HG03196 (cell line): Measurements from ENCODE around the gene DCAF17.
A peak's percentile ranks its signal among the peaks of the same experiment; 100 is the strongest.
"Not testable (repeated sequence)": the region's sequence is repeated elsewhere in the genome, so short reads cannot be mapped to it uniquely, and the experiment has no call there.

Source experiments
- ATAC-seq: cut with Tn5 transposase; IDR thresholded peaks from one replicate; pipeline ENCODE4 v1.9.1; 2021; ENCODE audit not compliant: unreplicated experiment

The DCAF17 gene

DNA sequence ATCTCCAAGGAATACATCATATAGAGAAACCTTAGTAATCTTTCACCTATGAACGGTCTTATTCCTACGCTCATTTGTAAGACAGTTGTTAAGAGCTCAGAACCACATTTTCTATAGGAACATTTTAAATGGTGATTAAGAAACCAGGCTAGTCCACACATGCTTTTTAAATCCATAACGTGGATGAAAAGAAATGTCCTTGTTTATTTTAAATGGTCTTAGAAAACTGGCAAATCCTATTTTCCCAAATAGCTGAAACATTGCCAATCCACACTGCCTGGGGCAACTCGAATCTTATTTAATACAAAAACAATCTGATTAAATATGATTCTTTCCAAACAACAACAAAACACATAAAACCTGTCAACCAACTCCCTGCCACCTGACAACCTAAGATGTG is 23.9 kb upstream of the DCAF17 start:
- no peak for ATAC-seq

DNA sequence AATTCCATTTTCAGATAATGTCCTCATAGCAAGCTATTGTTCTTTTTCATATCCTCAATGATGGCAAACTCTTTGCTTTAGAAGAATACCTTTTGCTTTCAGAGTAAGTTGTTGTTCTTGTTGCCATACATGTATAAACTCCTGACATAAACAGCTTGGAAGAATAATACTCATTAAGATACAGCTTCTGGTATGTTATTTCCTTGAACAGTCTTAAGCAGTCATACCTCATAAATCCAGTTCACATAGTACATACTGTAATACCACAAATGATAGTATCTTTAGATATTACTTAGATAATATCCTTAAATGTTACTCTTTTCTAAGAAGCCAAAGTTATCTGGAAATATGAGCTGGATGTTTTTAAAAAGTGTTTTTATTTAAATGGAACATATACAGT is 23.4 kb upstream of the DCAF17 start:
- no peak for ATAC-seq

GRCh38 chr2:171411214-171411613 is 22.8 kb upstream of the DCAF17 start:
- ATAC-seq = no peak

DNA sequence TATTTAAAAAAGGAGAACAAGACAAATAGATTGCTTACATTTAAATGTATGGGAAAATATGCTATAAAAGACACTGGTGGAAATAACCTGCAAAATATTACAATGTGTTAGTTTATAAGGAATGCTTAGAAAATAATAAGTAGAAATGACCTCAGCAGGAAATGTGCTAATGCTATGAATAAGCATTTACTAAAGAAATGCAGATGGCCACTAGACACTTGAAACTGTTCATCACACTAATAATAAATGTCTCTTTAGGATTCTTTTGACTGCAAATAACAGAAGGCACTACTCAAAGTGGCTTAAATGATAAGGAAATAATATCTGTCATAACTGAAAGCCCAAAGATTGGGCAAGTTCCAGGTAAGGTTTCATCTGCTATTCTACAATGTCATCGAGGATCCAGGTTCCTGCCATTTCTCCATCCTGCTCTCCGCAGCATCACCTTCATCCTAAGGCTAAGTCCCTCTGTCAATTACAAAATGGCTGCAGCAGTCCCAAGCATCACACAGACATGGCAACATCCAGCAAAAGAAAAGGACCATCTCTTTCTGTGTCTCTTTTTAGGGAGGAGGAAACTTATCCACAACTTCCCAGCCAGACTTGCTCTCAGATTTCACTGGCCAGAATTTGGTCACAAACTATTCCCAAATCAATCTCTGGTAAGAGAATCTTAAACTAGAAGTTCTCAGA is 22.1 kb upstream of the DCAF17 start:
- no peak for ATAC-seq

- no peak for ATAC-seq
These were observed 21.4 kb upstream of the DCAF17 start for GRCh38 chr2:171412571-171413175.

DNA sequence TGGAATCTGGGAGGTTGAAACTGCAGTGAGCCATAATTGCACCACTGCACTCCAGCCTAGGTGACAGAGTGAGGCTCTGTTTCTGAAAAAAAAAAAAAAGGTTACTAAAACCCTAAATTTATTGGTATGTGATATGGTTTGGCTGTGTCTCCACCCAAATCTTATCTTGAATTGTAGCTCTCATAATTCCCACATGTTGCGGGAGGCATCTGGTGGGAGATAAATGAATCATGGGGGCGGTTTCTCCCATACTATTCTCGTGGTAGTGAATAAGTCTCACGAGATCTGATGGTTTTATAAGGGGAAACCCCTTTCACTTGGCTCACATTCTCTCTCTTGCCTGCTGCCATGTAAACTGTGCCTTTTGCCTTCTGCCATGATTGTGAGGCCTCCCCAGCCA is 19.4 kb upstream of the DCAF17 start:
- ATAC-seq = not testable (repeated sequence)

- ATAC-seq = peak; percentile 85
These were observed 17.8 kb upstream of the DCAF17 start for GRCh38 chr2:171416009-171416926.

- ATAC-seq = no peak
These were observed 14.7 kb upstream of the DCAF17 start for GRCh38 chr2:171419333-171419732.

DNA sequence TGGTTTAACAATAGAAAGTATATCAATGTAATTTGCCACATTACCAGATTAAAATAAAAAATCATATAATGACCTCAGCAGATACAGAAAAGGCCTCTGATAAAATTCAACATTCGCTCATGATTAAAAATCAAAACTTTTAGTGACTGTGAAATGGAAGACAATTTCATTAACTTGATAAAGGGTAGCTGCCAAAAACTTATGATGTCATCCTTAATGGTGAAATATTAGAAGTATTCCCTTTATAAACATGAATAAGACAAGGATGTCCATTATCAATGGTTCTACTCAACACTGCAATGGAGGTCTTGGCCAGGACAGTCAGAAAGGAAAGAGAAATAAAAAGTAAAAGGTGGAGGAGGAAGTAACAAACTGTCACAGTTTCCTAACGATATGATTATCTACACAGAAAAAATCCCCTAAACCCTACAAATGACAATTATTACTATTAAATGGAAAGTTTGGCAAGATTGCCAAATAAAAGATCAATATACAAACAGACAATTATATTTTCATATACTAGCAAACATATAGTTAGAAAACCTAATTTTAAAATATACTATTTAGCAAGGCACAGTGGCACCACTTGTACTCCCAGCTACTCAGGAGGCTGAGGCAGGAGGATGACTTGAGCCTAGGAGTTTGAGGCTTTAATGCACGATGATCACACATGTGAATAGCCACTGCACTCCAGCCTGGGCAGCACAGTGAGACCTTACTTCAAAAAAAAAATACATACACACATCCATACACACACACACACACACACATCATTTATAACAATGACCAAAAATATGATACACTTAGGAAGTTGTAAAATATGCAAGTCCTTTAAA is 13.1 kb upstream of the DCAF17 start:
- no peak for ATAC-seq

DNA sequence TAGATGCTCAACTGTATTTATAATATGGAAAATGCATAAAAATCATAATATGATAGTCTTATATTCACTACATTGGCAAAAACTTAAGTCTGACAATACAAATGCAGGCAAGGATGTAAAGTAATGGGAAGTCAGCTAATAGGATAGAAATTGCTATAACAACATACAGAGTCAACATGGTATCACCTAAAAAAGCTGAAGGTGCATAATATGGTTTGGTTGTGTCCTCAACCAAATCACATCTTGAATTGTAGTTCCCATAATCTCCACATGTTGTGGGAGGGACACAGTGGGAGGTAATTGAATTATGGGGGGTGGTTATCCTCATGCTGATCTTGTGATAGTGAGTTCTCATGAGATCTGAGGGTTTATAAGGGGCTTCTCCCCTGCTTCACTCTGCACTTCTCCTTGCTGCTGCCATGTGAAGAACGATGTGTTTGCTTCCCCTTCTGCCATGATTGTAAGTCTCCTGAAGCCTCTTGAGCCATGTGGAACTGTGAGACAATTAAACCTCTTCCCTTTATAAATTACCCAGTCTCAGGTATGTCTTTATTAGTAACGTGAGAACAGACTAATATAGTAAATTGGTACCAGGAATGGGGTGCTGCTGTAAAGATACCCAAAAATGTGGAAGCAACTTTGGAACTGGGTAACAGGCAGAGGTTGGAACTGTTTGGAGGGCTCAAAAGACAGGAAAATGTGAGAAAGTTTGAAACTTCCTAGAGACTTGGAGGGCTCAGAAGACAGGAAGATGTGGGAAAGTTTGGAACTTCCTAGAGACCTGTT is 11.1 kb upstream of the DCAF17 start:
- not testable (repeated sequence) for ATAC-seq

- no peak for ATAC-seq
These were observed 3.3 kb upstream of the DCAF17 start for GRCh38 chr2:171430516-171431410.

DNA sequence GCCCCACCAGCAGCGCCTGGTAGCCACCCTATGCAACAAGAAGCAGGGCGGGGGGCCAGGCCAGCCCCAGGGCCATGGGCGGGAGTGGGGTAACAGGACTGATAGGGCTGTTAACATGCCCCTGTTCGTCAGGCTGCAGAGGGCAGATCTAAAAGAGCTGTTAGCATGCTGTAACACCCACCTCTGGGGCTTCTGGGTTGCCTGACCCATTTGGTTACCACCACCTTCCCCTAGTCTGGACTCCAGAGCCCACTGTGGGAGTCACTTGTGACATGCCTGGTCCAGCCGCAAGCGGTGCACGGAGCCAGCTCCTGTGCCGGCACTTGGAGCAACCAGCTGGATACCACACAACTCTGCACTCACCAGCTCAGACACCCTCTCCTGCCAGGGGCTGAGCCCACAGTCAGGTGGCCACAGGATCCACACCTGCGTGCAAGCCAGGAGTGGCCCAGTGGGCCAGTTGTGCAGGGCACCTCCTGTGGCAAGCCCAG is 2.3 kb upstream of the DCAF17 start:
- no peak for ATAC-seq

DNA sequence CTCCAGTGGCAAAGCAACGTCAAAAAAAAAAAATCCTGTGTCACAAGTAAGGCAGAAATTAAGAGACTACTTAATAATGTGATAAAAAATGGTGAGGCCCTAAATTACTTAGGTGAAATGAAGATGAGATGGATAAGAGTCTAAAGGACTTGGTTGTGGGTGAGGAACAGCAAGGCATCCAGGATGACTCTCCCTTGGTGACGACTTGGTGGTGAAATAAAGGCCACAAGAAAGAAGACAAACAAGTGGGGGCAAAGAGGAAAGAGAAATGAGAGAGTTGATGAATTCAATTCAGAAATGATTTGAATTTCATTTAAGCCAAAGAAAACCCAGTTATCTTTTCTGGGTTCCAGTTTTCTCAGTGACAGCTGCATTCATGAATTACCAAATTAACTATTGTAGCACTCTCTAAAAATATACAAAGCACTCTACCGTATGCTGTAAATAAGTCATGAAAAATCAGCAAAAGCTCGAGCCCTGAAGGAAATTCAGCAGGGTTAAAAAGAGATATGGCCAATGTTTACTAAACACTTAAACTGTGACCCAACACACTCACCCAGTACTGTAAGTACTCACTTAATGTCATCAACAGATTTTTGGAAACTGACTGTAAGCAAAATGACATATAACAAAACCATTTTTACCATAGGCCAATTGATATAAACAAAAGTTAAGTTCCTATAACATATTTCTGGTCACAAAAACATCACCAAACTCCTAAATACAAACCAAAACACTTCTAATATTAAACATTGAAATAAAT is 1.6 kb upstream of the DCAF17 start:
- no peak for ATAC-seq

DNA sequence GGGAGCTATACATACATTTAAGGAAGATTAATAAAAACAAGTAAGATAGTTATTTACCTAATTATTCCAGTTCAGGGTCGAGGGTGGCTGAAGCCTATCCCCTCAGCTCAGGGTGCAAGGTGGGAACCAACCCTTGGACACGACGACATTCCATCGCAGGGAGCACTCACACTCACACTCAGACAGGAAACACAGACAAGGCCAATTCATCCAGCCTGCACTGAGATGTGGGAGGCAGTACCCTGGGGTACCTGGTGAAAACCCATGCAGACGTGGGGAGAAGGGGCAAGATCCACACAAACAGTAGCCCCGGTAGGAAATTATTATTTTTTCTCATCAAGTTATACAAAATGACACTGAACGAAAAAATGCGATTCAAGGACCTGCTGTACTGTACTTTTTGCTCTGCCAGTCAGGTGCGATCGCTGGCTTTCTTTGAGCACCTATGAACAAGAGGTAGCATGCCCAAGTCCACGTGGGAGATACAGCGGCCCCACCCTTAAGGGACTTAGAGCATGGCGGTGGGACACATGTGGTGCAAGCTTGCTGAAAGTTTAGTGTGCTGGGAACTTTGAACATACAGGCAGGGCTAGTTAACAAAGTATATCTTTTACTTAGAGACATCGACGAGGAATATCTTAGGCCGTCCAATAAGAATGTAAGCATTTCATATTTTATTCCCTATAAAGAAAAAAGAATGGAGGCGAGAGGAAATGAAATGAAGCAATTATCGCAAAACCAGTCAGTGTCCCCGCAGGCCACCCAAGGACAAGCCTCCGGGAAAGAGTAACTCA is 860 bp upstream of the DCAF17 start:
- ATAC-seq = no peak

DNA sequence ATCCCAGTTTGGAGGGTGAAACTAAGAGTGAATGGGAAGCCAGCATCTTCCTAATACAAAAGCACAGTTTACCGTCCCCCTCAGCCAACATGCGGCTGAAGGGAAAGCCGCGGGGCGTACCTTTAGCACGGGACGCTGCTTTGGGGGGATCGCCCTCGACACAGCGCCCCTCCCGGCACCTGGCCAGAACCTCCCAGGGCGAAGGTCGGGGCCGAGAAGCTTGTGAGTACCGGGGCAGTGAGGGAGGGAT is 338 bp upstream of the DCAF17 start, which contains the start of gene METTL8:
Gene METTL8 (minus strand): TSS at position 228 of the 250 bp plus-strand sequence. CDS start 41,805 bp downstream, outside the sequence.
- ATAC-seq = no peak

- no peak for ATAC-seq
These were observed 2.3 kb downstream of the DCAF17 start for GRCh38 chr2:171436307-171436706.

DNA sequence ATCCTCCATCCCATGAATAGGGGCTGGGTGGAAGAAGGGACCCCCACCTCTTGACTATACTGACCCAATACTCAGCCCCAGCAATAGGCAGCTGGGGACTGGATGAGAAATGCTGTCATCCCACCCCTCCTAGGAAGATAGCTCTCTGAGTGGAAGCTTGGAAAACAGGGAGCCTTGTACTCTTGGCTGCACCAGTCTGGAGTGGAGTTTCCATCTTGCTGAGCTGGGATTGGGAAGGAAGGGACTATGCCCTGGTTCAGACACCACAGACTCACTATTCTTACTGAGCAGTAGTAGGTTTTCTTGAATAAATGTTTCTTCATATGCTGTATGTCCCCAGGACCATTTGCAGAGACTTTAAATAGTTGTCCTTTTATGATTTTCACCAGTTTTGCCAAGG is 7.4 kb downstream of the DCAF17 start:
- no peak for ATAC-seq

GRCh38 chr2:171447675-171448074 is 13.6 kb downstream of the DCAF17 start:
- ATAC-seq = no peak
